Vagina (tissue), 2 donors: ENCODE data around the gene EBF4.

Experiments used
- CTCF ChIP-seq, 3 experiments: fragments of 450-650 bp in 2 of 3; fragments of 200-600 bp in 1 of 3; sonication (generic) in 1 of 3; IDR thresholded peaks; one replicate each; pipeline ENCODE4 v1.5.1; 2017 to 2019; ENCODE audit warnings: antibody characterized with exemption in 3 of 3, mild to moderate bottlenecking in 2 of 3, moderate library complexity in 2 of 3
- POLR2A ChIP-seq, 2 donors: fragments of 450-650 bp; IDR thresholded peaks; one replicate each; pipeline ENCODE4 v1.6.1; 2017; ENCODE audit warnings: antibody characterized with exemption in 2 of 2, mild to moderate bottlenecking in 2 of 2, moderate library complexity in 2 of 2
- POLR2AphosphoS5 ChIP-seq, 2 donors: sonication (generic); formaldehyde crosslinking; IDR thresholded peaks; one replicate each; pipeline ENCODE4 v1.9.0; 2017; ENCODE audit warnings: antibody characterized with exemption in 2 of 2, mild to moderate bottlenecking in 2 of 2, low read depth in 1 of 2; ENCODE audit not compliant: insufficient read depth in 1 of 2

GRCh38 chr20:2757001-2757400 lies 64.4 kb downstream of the EBF4 start:
- no peak for TF ChIP-seq CTCF (IDR thresholded peaks at IDR 0.05)
- TF ChIP-seq POLR2A (IDR thresholded peaks at IDR 0.05): no peak
- no peak for TF ChIP-seq POLR2AphosphoS5 (IDR thresholded peaks at IDR 0.05; ENCODE audit: insufficient read depth in 1 of 2, low read depth in 1 of 2)
